ENCODE results near the gene GUCA2B.

The GUCA2B gene

DNA sequence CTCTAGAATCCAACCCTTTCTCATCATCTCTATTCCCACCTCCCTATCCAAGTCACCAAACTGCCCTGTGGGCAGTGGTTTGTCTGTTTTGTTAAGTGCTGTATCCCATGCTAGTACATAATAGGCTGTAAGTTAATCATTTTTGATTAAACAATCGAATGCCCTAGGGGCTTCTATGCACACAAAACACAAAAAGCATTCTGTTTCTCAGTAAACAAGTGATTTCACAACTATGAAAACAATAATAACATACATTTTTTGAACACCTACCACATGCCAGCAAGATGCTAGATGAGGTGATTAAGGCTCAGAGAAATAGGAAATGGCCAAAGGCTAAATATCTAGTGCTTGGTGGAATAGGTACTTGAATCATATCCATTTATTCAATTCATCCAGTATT is 5.0 kb upstream of the GUCA2B start:
- no peaks in the 10 kb centered on the region for H3K9me3 Mint-ChIP-seq
- peaks cover 17% of the 10 kb centered on the region for H3K4me1 Mint-ChIP-seq
- H3K4me3 Mint-ChIP-seq, result no peak overlapping the region
- no peak for TF ChIP-seq CTCF (IDR thresholded peaks at IDR 0.05; ENCODE audit: unreplicated experiment in 3 of 3)
- no peak overlapping the region for H3K27ac Mint-ChIP-seq
- peaks cover 24% of the 10 kb centered on the region for H3K27me3 Mint-ChIP-seq (ENCODE audit: low read depth)
- no peaks in the 10 kb centered on the region for H3K36me3 Mint-ChIP-seq (ENCODE audit: low read depth)

GRCh38 chr1:42150651-42151050 is 2.6 kb upstream of the GUCA2B start:
- Mint-ChIP-seq H3K4me1 (no peaks in the 10 kb centered on the region), H3K36me3 (ENCODE audit: low read depth) (no peaks in the 10 kb centered on the region), H3K27me3 (ENCODE audit: low read depth) (peaks cover 17% of the 10 kb centered on the region), H3K27ac (no peak overlapping the region), H3K4me3 (no peak overlapping the region), H3K9me3 (no peaks in the 10 kb centered on the region)
- no peak for TF ChIP-seq CTCF (IDR thresholded peaks at IDR 0.05; ENCODE audit: unreplicated experiment in 3 of 3)

DNA sequence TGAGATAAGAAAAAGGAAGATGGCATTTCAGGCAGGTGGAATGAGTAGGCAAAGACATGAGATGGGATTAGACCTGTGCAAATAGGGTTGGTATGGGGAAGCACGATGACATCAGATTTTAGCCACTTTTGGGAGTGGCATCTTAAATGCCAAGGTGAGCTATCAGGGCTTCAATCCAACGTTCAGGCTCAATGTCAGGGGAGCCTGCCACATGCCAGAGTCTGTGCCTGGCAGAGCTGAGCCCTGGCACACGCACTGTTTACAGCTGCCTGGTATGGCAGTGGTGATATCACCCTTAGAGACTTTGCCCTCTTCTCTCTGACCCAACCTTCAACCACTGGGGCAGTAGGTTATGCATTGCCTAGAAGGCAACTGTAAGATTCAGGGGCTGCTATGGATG is 1.1 kb upstream of the GUCA2B start:
- no peaks in the 10 kb centered on the region for H3K9me3 Mint-ChIP-seq
- H3K36me3 Mint-ChIP-seq (ENCODE audit: low read depth), result no peaks in the 10 kb centered on the region
- TF ChIP-seq CTCF (IDR thresholded peaks at IDR 0.05; ENCODE audit: unreplicated experiment in 3 of 3), result no peak
- H3K27me3 Mint-ChIP-seq (ENCODE audit: low read depth), result peaks cover 21% of the 10 kb centered on the region
- no peak overlapping the region for H3K27ac Mint-ChIP-seq
- no peak overlapping the region for H3K4me3 Mint-ChIP-seq
- no peaks in the 10 kb centered on the region for H3K4me1 Mint-ChIP-seq

GRCh38 chr1:42153624-42154023 is 414 bp downstream of the GUCA2B start:
- no peaks in the 10 kb centered on the region for H3K4me1 Mint-ChIP-seq
- no peak overlapping the region for H3K27ac Mint-ChIP-seq
- H3K9me3 Mint-ChIP-seq, result no peaks in the 10 kb centered on the region
- no peak for TF ChIP-seq CTCF (IDR thresholded peaks at IDR 0.05; ENCODE audit: unreplicated experiment in 3 of 3)
- H3K27me3 Mint-ChIP-seq (ENCODE audit: low read depth), result peaks cover 29% of the 10 kb centered on the region
- no peaks in the 10 kb centered on the region for H3K36me3 Mint-ChIP-seq (ENCODE audit: low read depth)
- no peak overlapping the region for H3K4me3 Mint-ChIP-seq

- no peak overlapping the region for H3K27ac Mint-ChIP-seq
- TF ChIP-seq CTCF (IDR thresholded peaks at IDR 0.05; ENCODE audit: unreplicated experiment in 3 of 3), result no peak
- H3K4me1 Mint-ChIP-seq, result no peaks in the 10 kb centered on the region
- H3K4me3 Mint-ChIP-seq, result no peak overlapping the region
- H3K9me3 Mint-ChIP-seq, result no peaks in the 10 kb centered on the region
- H3K27me3 Mint-ChIP-seq (ENCODE audit: low read depth), result peaks cover 26% of the 10 kb centered on the region
- no peaks in the 10 kb centered on the region for H3K36me3 Mint-ChIP-seq (ENCODE audit: low read depth)
Observed at GRCh38 chr1:42154685-42155084, 1.5 kb downstream of the GUCA2B start.

DNA sequence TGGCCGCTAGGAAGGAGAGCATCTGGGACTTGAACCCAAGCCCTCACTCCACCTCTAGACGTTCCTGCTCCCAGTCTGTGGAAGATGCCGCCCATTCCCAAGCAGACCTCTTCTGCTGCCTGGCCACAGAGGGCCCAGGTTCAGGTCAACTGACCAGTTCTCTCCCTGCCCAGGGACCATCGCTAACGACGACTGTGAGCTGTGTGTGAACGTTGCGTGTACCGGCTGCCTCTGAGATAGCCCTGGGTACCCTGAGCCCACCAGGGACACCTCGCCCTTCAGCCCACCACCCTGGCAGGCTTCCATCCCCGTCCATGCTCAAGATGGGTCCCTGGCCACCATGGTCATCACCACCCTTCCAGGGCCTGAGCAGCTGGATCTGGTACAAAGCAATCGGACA is 2.2 kb downstream of the GUCA2B start:
- H3K4me3 Mint-ChIP-seq, result no peak overlapping the region
- no peak for TF ChIP-seq CTCF (IDR thresholded peaks at IDR 0.05; ENCODE audit: unreplicated experiment in 3 of 3)
- no peaks in the 10 kb centered on the region for H3K36me3 Mint-ChIP-seq (ENCODE audit: low read depth)
- H3K27me3 Mint-ChIP-seq (ENCODE audit: low read depth), result peaks cover 19% of the 10 kb centered on the region
- no peaks in the 10 kb centered on the region for H3K9me3 Mint-ChIP-seq
- H3K4me1 Mint-ChIP-seq, result no peaks in the 10 kb centered on the region
- H3K27ac Mint-ChIP-seq, result no peak overlapping the region

Data from nephron (organoid).